GM12864 (cell line): Measurements from ENCODE around the gene SP9.

Experiments used
- DNase-seq: peaks from one replicate; pipeline ENCODE4 v3.0.0-alpha.2; 2011; ENCODE audit warnings: low read depth
- H3K4me3 ChIP-seq: 2 replicates; pipeline ENCODE4 v1.5.1; 2011; ENCODE audit warnings: mild to moderate bottlenecking, low read depth, low read length, control low read depth
- CTCF ChIP-seq: IDR thresholded peaks from 2 replicates; pipeline ENCODE4 v1.5.1; 2011; ENCODE audit warnings: low read depth, mild to moderate bottlenecking, moderate library complexity, low read length, control low read depth, inconsistent platforms; ENCODE audit errors: missing control alignments

The SP9 gene

GRCh38 chr2:174338671-174339560, 4.2 kb downstream of the SP9 start:
- no peak overlapping the region for H3K4me3 ChIP-seq
- no peak for DNase-seq
- no peak for TF ChIP-seq CTCF

GRCh38 chr2:174339561-174340399, 5.0 kb downstream of the SP9 start:
- no peak for DNase-seq
- no peak for TF ChIP-seq CTCF
- no peak overlapping the region for H3K4me3 ChIP-seq

GRCh38 chr2:174340400-174341292, 5.9 kb downstream of the SP9 start:
- no peak overlapping the region; the same call in 1 of the 2 replicates for H3K4me3 ChIP-seq
- TF ChIP-seq CTCF: no peak
- no peak for DNase-seq

- DNase-seq: no peak
- TF ChIP-seq CTCF: peak; percentile 95
- H3K4me3 ChIP-seq: no peak overlapping the region; the same call in 1 of the 2 replicates
These were observed 6.7 kb downstream of the SP9 start for GRCh38 chr2:174341293-174341994.

- no peak for DNase-seq
- peak overlapping the region; percentile 9 for H3K4me3 ChIP-seq
- TF ChIP-seq CTCF: no peak
These were observed 7.4 kb downstream of the SP9 start for GRCh38 chr2:174341995-174342685.
